ENCODE results near the gene NDUFAF5.
A peak's percentile ranks its signal among the peaks of the same experiment; 100 is the strongest.

The NDUFAF5 gene

GRCh38 chr20:13778827-13779226 is 6.0 kb upstream of the NDUFAF5 start:
- Histone ChIP-seq H3K36me3 (ENCODE audit: insufficient read depth, low read length) (peaks cover 44% of the 10 kb centered on the region), H2AFZ (ENCODE audit: low read length, unreplicated experiment) (no peak overlapping the region), H3K27me3 (ENCODE audit: insufficient read depth, low read length) (no peaks in the 10 kb centered on the region), H3K27ac (ENCODE audit: low read depth, low read length) (no peak overlapping the region), H3K4me3 (ENCODE audit: low read depth, low read length) (no peak overlapping the region), H3K4me1 (ENCODE audit: control insufficient read depth, insufficient read depth, low read length, unreplicated experiment) (peaks cover 20% of the 10 kb centered on the region), H3K79me2 (ENCODE audit: control insufficient read depth, insufficient read depth, low read length, unreplicated experiment) (peaks cover 24% of the 10 kb centered on the region)

- H3K4me3 ChIP-seq (ENCODE audit: low read depth, low read length), result peak overlapping the region; percentile 96
- peaks cover 19% of the 10 kb centered on the region for H3K4me1 ChIP-seq (ENCODE audit: control insufficient read depth, insufficient read depth, low read length, unreplicated experiment)
- no peak overlapping the region for H2AFZ ChIP-seq (ENCODE audit: low read length, unreplicated experiment)
- H3K79me2 ChIP-seq (ENCODE audit: control insufficient read depth, insufficient read depth, low read length, unreplicated experiment), result peaks cover 59% of the 10 kb centered on the region
- H3K27ac ChIP-seq (ENCODE audit: low read depth, low read length), result no peak overlapping the region
- no peaks in the 10 kb centered on the region for H3K27me3 ChIP-seq (ENCODE audit: insufficient read depth, low read length)
- H3K36me3 ChIP-seq (ENCODE audit: insufficient read depth, low read length), result peaks cover 24% of the 10 kb centered on the region
Measured at GRCh38 chr20:13783528-13783927, 1.3 kb upstream of the NDUFAF5 start.

GRCh38 chr20:13784271-13784892 is 446 bp upstream of the NDUFAF5 start:
- peaks cover 59% of the 10 kb centered on the region for H3K79me2 ChIP-seq (ENCODE audit: control insufficient read depth, insufficient read depth, low read length, unreplicated experiment)
- peak overlapping the region; percentile 70 for H2AFZ ChIP-seq (ENCODE audit: low read length, unreplicated experiment)
- H3K4me1 ChIP-seq (ENCODE audit: control insufficient read depth, insufficient read depth, low read length, unreplicated experiment), result peaks cover 19% of the 10 kb centered on the region
- peak overlapping the region; percentile 96 for H3K4me3 ChIP-seq (ENCODE audit: low read depth, low read length)
- peaks cover 24% of the 10 kb centered on the region for H3K36me3 ChIP-seq (ENCODE audit: insufficient read depth, low read length)
- peak overlapping the region; percentile 22; the same call in 1 of the 2 replicates for H3K27ac ChIP-seq (ENCODE audit: low read depth, low read length)
- H3K27me3 ChIP-seq (ENCODE audit: insufficient read depth, low read length), result no peaks in the 10 kb centered on the region

- Histone ChIP-seq H3K4me1 (ENCODE audit: control insufficient read depth, insufficient read depth, low read length, unreplicated experiment) (peaks cover 19% of the 10 kb centered on the region), H3K36me3 (ENCODE audit: insufficient read depth, low read length) (peaks cover 19% of the 10 kb centered on the region), H2AFZ (ENCODE audit: low read length, unreplicated experiment) (no peak overlapping the region), H3K4me3 (ENCODE audit: low read depth, low read length) (peak overlapping the region; percentile 96), H3K27me3 (ENCODE audit: insufficient read depth, low read length) (no peaks in the 10 kb centered on the region), H3K27ac (ENCODE audit: low read depth, low read length) (no peak overlapping the region), H3K79me2 (ENCODE audit: control insufficient read depth, insufficient read depth, low read length, unreplicated experiment) (peaks cover 53% of the 10 kb centered on the region)
Measured at GRCh38 chr20:13786143-13786828, 1.5 kb downstream of the NDUFAF5 start.

- H3K4me3 ChIP-seq (ENCODE audit: low read depth, low read length), result no peak overlapping the region
- H3K79me2 ChIP-seq (ENCODE audit: control insufficient read depth, insufficient read depth, low read length, unreplicated experiment), result peaks cover 43% of the 10 kb centered on the region
- no peak overlapping the region for H2AFZ ChIP-seq (ENCODE audit: low read length, unreplicated experiment)
- H3K27ac ChIP-seq (ENCODE audit: low read depth, low read length), result no peak overlapping the region
- H3K36me3 ChIP-seq (ENCODE audit: insufficient read depth, low read length), result peaks cover 12% of the 10 kb centered on the region
- H3K27me3 ChIP-seq (ENCODE audit: insufficient read depth, low read length), result no peaks in the 10 kb centered on the region
- H3K4me1 ChIP-seq (ENCODE audit: control insufficient read depth, insufficient read depth, low read length, unreplicated experiment), result peaks cover 18% of the 10 kb centered on the region
Measured at GRCh38 chr20:13788167-13788834, 3.5 kb downstream of the NDUFAF5 start.

GRCh38 chr20:13790708-13791107 is 5.9 kb downstream of the NDUFAF5 start:
- Histone ChIP-seq H3K27ac (ENCODE audit: low read depth, low read length) (no peak overlapping the region), H2AFZ (ENCODE audit: low read length, unreplicated experiment) (no peak overlapping the region), H3K79me2 (ENCODE audit: control insufficient read depth, insufficient read depth, low read length, unreplicated experiment) (peaks cover 21% of the 10 kb centered on the region), H3K4me1 (ENCODE audit: control insufficient read depth, insufficient read depth, low read length, unreplicated experiment) (peaks cover 14% of the 10 kb centered on the region), H3K27me3 (ENCODE audit: insufficient read depth, low read length) (no peaks in the 10 kb centered on the region), H3K4me3 (ENCODE audit: low read depth, low read length) (no peak overlapping the region), H3K36me3 (ENCODE audit: insufficient read depth, low read length) (peaks cover 21% of the 10 kb centered on the region)

- Histone ChIP-seq H3K79me2 (ENCODE audit: control insufficient read depth, insufficient read depth, low read length, unreplicated experiment) (peaks cover 10% of the 10 kb centered on the region), H2AFZ (ENCODE audit: low read length, unreplicated experiment) (no peak overlapping the region)
Measured at GRCh38 chr20:13791540-13792459, 7.0 kb downstream of the NDUFAF5 start.

GRCh38 chr20:13793001-13793400 is 8.2 kb downstream of the NDUFAF5 start:
- Histone ChIP-seq H3K4me1 (ENCODE audit: control insufficient read depth, insufficient read depth, low read length, unreplicated experiment) (no peaks in the 10 kb centered on the region), H3K27me3 (ENCODE audit: insufficient read depth, low read length) (no peaks in the 10 kb centered on the region), H3K36me3 (ENCODE audit: insufficient read depth, low read length) (peaks cover 30% of the 10 kb centered on the region), H3K4me3 (ENCODE audit: low read depth, low read length) (no peak overlapping the region), H3K79me2 (ENCODE audit: control insufficient read depth, insufficient read depth, low read length, unreplicated experiment) (peaks cover 3% of the 10 kb centered on the region), H2AFZ (ENCODE audit: low read length, unreplicated experiment) (no peak overlapping the region), H3K27ac (ENCODE audit: low read depth, low read length) (no peak overlapping the region)

More at GRCh38 chr20:13791540-13792459, 7.0 kb downstream of the NDUFAF5 start:
- H3K27ac ChIP-seq (ENCODE audit: low read depth, low read length), result no peak overlapping the region
- peaks cover 29% of the 10 kb centered on the region for H3K36me3 ChIP-seq (ENCODE audit: insufficient read depth, low read length)
- H3K4me1 ChIP-seq (ENCODE audit: control insufficient read depth, insufficient read depth, low read length, unreplicated experiment), result peaks cover 4% of the 10 kb centered on the region
- no peak overlapping the region for H3K4me3 ChIP-seq (ENCODE audit: low read depth, low read length)
- no peaks in the 10 kb centered on the region for H3K27me3 ChIP-seq (ENCODE audit: insufficient read depth, low read length)

- no peak overlapping the region for H2AFZ ChIP-seq (ENCODE audit: low read length, unreplicated experiment)
- H3K79me2 ChIP-seq (ENCODE audit: control insufficient read depth, insufficient read depth, low read length, unreplicated experiment), result peaks cover 3% of the 10 kb centered on the region
- no peak overlapping the region for H3K27ac ChIP-seq (ENCODE audit: low read depth, low read length)
- peaks cover 30% of the 10 kb centered on the region for H3K36me3 ChIP-seq (ENCODE audit: insufficient read depth, low read length)
- no peaks in the 10 kb centered on the region for H3K27me3 ChIP-seq (ENCODE audit: insufficient read depth, low read length)
- H3K4me3 ChIP-seq (ENCODE audit: low read depth, low read length), result no peak overlapping the region
- H3K4me1 ChIP-seq (ENCODE audit: control insufficient read depth, insufficient read depth, low read length, unreplicated experiment), result peaks cover 2% of the 10 kb centered on the region
Measured at GRCh38 chr20:13794667-13795066, 9.8 kb downstream of the NDUFAF5 start.

GRCh38 chr20:13799040-13799439 is 14.2 kb downstream of the NDUFAF5 start:
- Histone ChIP-seq H3K4me3 (ENCODE audit: low read depth, low read length) (no peak overlapping the region), H3K4me1 (ENCODE audit: control insufficient read depth, insufficient read depth, low read length, unreplicated experiment) (peaks cover 11% of the 10 kb centered on the region), H3K27me3 (ENCODE audit: insufficient read depth, low read length) (no peaks in the 10 kb centered on the region), H3K27ac (ENCODE audit: low read depth, low read length) (no peak overlapping the region), H2AFZ (ENCODE audit: low read length, unreplicated experiment) (no peak overlapping the region), H3K36me3 (ENCODE audit: insufficient read depth, low read length) (peaks cover 40% of the 10 kb centered on the region), H3K79me2 (ENCODE audit: control insufficient read depth, insufficient read depth, low read length, unreplicated experiment) (no peaks in the 10 kb centered on the region)

Measured in ACC112 (cell line).